Nucleus accumbens (tissue), 56 donors: Measurements from ENCODE around the gene KRT85.
"Not testable (repeated sequence)": the region's sequence is repeated elsewhere in the genome, so short reads cannot be mapped to it uniquely, and the experiment has no call there.

Source experiments
- DNase-seq, 56 donors: peaks; one replicate each; lab custom pipeline; 2025; lab: John Stamatoyannopoulos, UW

KRT85 gene

GRCh38 chr12:52331833-52332232 lies 35.4 kb downstream of the KRT85 start:
- no peak for DNase-seq

- no peak for DNase-seq
Observed at GRCh38 chr12:52331039-52331438, 36.2 kb downstream of the KRT85 start.

GRCh38 chr12:52327830-52328500 lies 39.3 kb downstream of the KRT85 start:
- no peak for DNase-seq

GRCh38 chr12:52327052-52327829 lies 40.0 kb downstream of the KRT85 start:
- DNase-seq: peak in 52 of 56 donors; percentile 8 to 82 (median 44)

GRCh38 chr12:52324153-52324444 lies 43.2 kb downstream of the KRT85 start:
- no peak for DNase-seq

- DNase-seq: no peak
Observed at GRCh38 chr12:52323416-52324152, 43.7 kb downstream of the KRT85 start.

GRCh38 chr12:52323001-52323400 lies 44.3 kb downstream of the KRT85 start:
- DNase-seq: no peak

GRCh38 chr12:52322069-52322468 lies 45.2 kb downstream of the KRT85 start:
- no peak for DNase-seq

- DNase-seq: peak in 24 of 56 donors; percentile 2 to 59 (median 24)
Observed at GRCh38 chr12:52321418-52321817, 45.9 kb downstream of the KRT85 start.

- no peak for DNase-seq
Observed at GRCh38 chr12:52320784-52321400, 46.4 kb downstream of the KRT85 start, which contains the start of gene KRT83. Gene KRT83 (minus strand): TSS chr12:52321398. CDS start chr12:52321335, 63 bp downstream.

- no peak for DNase-seq
Observed at GRCh38 chr12:52319097-52319496, 48.2 kb downstream of the KRT85 start.

GRCh38 chr12:52318241-52318990 lies 48.9 kb downstream of the KRT85 start:
- no peak for DNase-seq

- no peak for DNase-seq
Observed at GRCh38 chr12:52317468-52318052, 49.7 kb downstream of the KRT85 start.

- no peak for DNase-seq
Observed at GRCh38 chr12:52316701-52317100, 50.6 kb downstream of the KRT85 start.

GRCh38 chr12:52316290-52316689 lies 51.0 kb downstream of the KRT85 start:
- DNase-seq: no peak

GRCh38 chr12:52315721-52316120 lies 51.6 kb downstream of the KRT85 start:
- DNase-seq: not testable (repeated sequence)

GRCh38 chr12:52314511-52314910 lies 52.8 kb downstream of the KRT85 start:
- DNase-seq: no peak

- DNase-seq: no peak
Observed at GRCh38 chr12:52313926-52314325, 53.4 kb downstream of the KRT85 start.

GRCh38 chr12:52313461-52313860 lies 53.8 kb downstream of the KRT85 start:
- no peak for DNase-seq

- no peak for DNase-seq
Observed at GRCh38 chr12:52312086-52312485, 55.2 kb downstream of the KRT85 start.
